Neural cell (in vitro differentiated cells): ENCODE data around the gene PIK3C2G. TPM values are rescaled to one million over a fixed set of nuclear protein-coding genes. Genes with fewer than 3 reads are reported as not detected.

ENCODE experiments used
- H2AFZ ChIP-seq: fragments of 200-600, 300-800 bp; sonication (generic), shearing (Covaris generic); 2 replicates; pipeline ENCODE4 v1.6.0; 2014; ENCODE audit warnings: low read depth, mild to moderate bottlenecking, antibody characterized with exemption, low read length, moderate library complexity
- H3F3A ChIP-seq: fragments of 200-600 bp; shearing (Covaris generic); 2 replicates; pipeline ENCODE4 v1.6.1; 2016; ENCODE audit warnings: mild to moderate bottlenecking, moderate library complexity, mixed read lengths, antibody characterized with exemption, low read length; ENCODE audit not compliant: insufficient read depth, poor library complexity, severe bottlenecking
- H3K27ac ChIP-seq: fragments of 200-600, 300-800 bp; sonication (generic), shearing (Covaris generic); 2 replicates; pipeline ENCODE4 v1.5.1; 2014; ENCODE audit warnings: mild to moderate bottlenecking, low read length, moderate library complexity
- H3K27me3 ChIP-seq: fragments of 300-800, 200-600 bp; sonication (generic), shearing (Covaris generic); 2 replicates; pipeline ENCODE4 v1.6.0; 2014; ENCODE audit warnings: mild to moderate bottlenecking, low read depth, low read length, moderate library complexity; ENCODE audit not compliant: insufficient read depth
- H3K36me3 ChIP-seq: fragments of 300-800, 200-600 bp; sonication (generic), shearing (Covaris generic); 2 replicates; pipeline ENCODE4 v1.5.1; 2014; ENCODE audit warnings: mild to moderate bottlenecking, antibody characterized with exemption, low read length, moderate library complexity; ENCODE audit not compliant: insufficient read depth
- H3K4me2 ChIP-seq: fragments of 300-800, 200-600 bp; sonication (generic), shearing (Covaris generic); 2 replicates; pipeline ENCODE4 v1.6.0; 2014; ENCODE audit warnings: mild to moderate bottlenecking, low read length
- H3K4me3 ChIP-seq: fragments of 300-800, 200-600 bp; sonication (generic), shearing (Covaris generic); 2 replicates; pipeline ENCODE4 v1.5.1; 2014; ENCODE audit warnings: mild to moderate bottlenecking, low read length, moderate library complexity
- H3K79me2 ChIP-seq: fragments of 200-600 bp; shearing (Covaris generic); replicated peaks from 2 replicates; pipeline ENCODE4 v1.6.0; 2014; ENCODE audit warnings: mild to moderate bottlenecking, low read length, moderate library complexity; ENCODE audit not compliant: insufficient read depth
- H3K9ac ChIP-seq: fragments of 300-800, 200-600 bp; sonication (generic), shearing (Covaris generic); 2 replicates; pipeline ENCODE4 v1.6.1; 2016; ENCODE audit warnings: mild to moderate bottlenecking, low read length, mixed read lengths
- H3K9me2 ChIP-seq: fragments of 200-600 bp; shearing (Covaris generic); 2 replicates; pipeline ENCODE4 v1.6.1; 2016; ENCODE audit warnings: mild to moderate bottlenecking, low read length, mixed read lengths; ENCODE audit not compliant: insufficient read depth
- H3K9me3 ChIP-seq: fragments of 200-600, 300-800 bp; sonication (generic), shearing (Covaris generic); 2 replicates; pipeline ENCODE4 v1.6.1; 2016; ENCODE audit warnings: mild to moderate bottlenecking, mixed run types, low read length, moderate library complexity, mixed read lengths
- H4K20me1 ChIP-seq: fragments of 200-600 bp; shearing (Covaris generic); 2 replicates; pipeline ENCODE4 v1.6.1; 2016; ENCODE audit warnings: mild to moderate bottlenecking, mixed run types; ENCODE audit not compliant: insufficient read depth
- EP300 ChIP-seq: fragments of 450-650 bp; conservative IDR thresholded peaks from 2 replicates; pipeline ENCODE4 v1.6.1; 2014; ENCODE audit warnings: antibody characterized with exemption, mild to moderate bottlenecking, moderate library complexity; ENCODE audit not compliant: poor library complexity, severe bottlenecking
- EZH2 ChIP-seq: fragments of 200-600, 300-800 bp; shearing (Covaris generic), sonication (generic); IDR thresholded peaks from 2 replicates; pipeline ENCODE4 v1.6.1; 2014; ENCODE audit warnings: antibody characterized with exemption, low read length, borderline replicate concordance, mild to moderate bottlenecking; ENCODE audit not compliant: insufficient read depth, poor library complexity, severe bottlenecking
- MXI1 ChIP-seq: fragments of 450-650 bp; conservative IDR thresholded peaks from 2 replicates; pipeline ENCODE4 v1.6.1; 2014; ENCODE audit warnings: antibody characterized with exemption, mild to moderate bottlenecking; ENCODE audit not compliant: poor library complexity, severe bottlenecking
- POLR2AphosphoS5 ChIP-seq: IDR thresholded peaks from 2 replicates; pipeline ENCODE4 v1.6.1; 2012
- RAD21 ChIP-seq: fragments of 450-650 bp; conservative IDR thresholded peaks from 2 replicates; pipeline ENCODE4 v1.6.1; 2014; ENCODE audit warnings: antibody characterized with exemption, mild to moderate bottlenecking, moderate library complexity
- REST ChIP-seq: IDR thresholded peaks from 2 replicates; pipeline ENCODE4 v1.6.1; 2012; ENCODE audit warnings: borderline replicate concordance
- SMC3 ChIP-seq: fragments of 450-650 bp; conservative IDR thresholded peaks from 2 replicates; pipeline ENCODE4 v1.6.1; 2014; ENCODE audit warnings: antibody characterized with exemption, mild to moderate bottlenecking, moderate library complexity; ENCODE audit not compliant: poor library complexity
- TAF1 ChIP-seq: IDR thresholded peaks from 2 replicates; pipeline ENCODE4 v1.6.1; 2012; ENCODE audit warnings: low read depth
- polyA plus RNA-seq: library from polyadenylated mRNA; depleted of rRNA; stranded (reverse); fragments of >200 nt; gene quantifications from 2 replicates; pipeline ENCODE4 v1.2.3, GENCODE V29; 2014
- TF ChIP-seq, protein P1 (sequence below): fragments of 450-650 bp; IDR thresholded peaks from 2 replicates; pipeline ENCODE4 v1.5.1; 2014; ENCODE audit warnings: antibody characterized with exemption, mild to moderate bottlenecking, moderate library complexity; ENCODE audit not compliant: poor library complexity, severe bottlenecking

The PIK3C2G gene
- polyA plus RNA-seq, 1 donor from 2014 or later, result not detected

GRCh38 chr12:18264581-18265075 is 3.3 kb downstream of the PIK3C2G start:
- Histone ChIP-seq H3K27me3 (no peaks in the 10 kb centered on the region), H3K79me2 (no peaks in the 10 kb centered on the region), H3K9me2 (no peaks in the 10 kb centered on the region), H3K4me2 (no peak overlapping the region), H3K27ac (no peak overlapping the region), H3F3A (no peaks in the 10 kb centered on the region), H3K36me3 (no peaks in the 10 kb centered on the region), H3K9me3 (no peaks in the 10 kb centered on the region), H2AFZ (no peak overlapping the region), H3K4me3 (no peak overlapping the region), H4K20me1 (no peaks in the 10 kb centered on the region), H3K9ac (no peak overlapping the region)
- no peak for TF ChIP-seq MXI1
- no peak for TF ChIP-seq REST
- TF ChIP-seq EP300, result no peak
- TF ChIP-seq TAF1, result no peak
- no peak for TF ChIP-seq POLR2AphosphoS5
- no peak for TF ChIP-seq RAD21
- TF ChIP-seq, protein P1, sequence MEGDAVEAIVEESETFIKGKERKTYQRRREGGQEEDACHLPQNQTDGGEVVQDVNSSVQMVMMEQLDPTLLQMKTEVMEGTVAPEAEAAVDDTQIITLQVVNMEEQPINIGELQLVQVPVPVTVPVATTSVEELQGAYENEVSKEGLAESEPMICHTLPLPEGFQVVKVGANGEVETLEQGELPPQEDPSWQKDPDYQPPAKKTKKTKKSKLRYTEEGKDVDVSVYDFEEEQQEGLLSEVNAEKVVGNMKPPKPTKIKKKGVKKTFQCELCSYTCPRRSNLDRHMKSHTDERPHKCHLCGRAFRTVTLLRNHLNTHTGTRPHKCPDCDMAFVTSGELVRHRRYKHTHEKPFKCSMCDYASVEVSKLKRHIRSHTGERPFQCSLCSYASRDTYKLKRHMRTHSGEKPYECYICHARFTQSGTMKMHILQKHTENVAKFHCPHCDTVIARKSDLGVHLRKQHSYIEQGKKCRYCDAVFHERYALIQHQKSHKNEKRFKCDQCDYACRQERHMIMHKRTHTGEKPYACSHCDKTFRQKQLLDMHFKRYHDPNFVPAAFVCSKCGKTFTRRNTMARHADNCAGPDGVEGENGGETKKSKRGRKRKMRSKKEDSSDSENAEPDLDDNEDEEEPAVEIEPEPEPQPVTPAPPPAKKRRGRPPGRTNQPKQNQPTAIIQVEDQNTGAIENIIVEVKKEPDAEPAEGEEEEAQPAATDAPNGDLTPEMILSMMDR, result no peak
- TF ChIP-seq EZH2, result no peak

DNA sequence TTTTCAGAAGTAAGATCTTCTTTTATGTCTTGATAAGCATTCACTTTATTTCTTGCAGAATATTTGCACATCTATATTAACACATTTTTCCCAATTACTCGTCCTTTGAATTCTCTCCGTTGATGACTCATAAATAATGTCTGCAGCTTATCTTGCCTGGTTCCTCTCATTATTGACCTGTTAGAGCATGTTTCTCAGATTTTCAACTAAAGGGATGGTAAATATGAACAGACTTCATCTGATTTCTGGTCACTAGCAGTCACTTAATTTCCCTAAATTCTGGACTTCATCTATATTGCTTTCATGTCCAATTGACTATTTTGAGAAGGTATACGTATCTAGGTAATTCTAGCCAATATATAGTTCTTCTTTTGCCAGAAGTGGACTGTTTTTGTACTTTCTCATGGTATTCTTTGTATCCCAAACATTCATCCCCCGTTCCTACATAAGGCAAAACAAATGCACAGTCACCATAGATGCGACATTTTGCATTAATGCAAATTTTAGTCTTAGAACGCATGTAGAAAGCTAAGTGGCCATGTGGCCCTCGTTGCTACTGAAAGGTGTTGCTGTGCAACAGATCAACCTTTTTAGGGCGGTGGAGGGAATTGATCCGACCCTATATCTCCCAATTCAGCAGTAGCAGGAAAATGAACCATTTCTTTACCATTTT is 6.2 kb downstream of the PIK3C2G start:
- Histone ChIP-seq H4K20me1 (no peaks in the 10 kb centered on the region), H3F3A (no peaks in the 10 kb centered on the region), H3K9me2 (no peaks in the 10 kb centered on the region), H3K27me3 (no peaks in the 10 kb centered on the region), H3K9me3 (no peaks in the 10 kb centered on the region), H3K4me3 (no peak overlapping the region), H3K79me2 (no peaks in the 10 kb centered on the region), H3K4me2 (no peak overlapping the region), H2AFZ (no peak overlapping the region), H3K9ac (no peak overlapping the region), H3K36me3 (no peaks in the 10 kb centered on the region), H3K27ac (no peak overlapping the region)
- no peak for TF ChIP-seq RAD21
- TF ChIP-seq REST, result no peak
- TF ChIP-seq SMC3, result no peak
- no peak for TF ChIP-seq EP300
- TF ChIP-seq EZH2, result no peak
- TF ChIP-seq TAF1, result no peak
- TF ChIP-seq, protein P1, result no peak
- no peak for TF ChIP-seq POLR2AphosphoS5
- TF ChIP-seq MXI1, result no peak
